ENCODE data around the gene VILL.

- no peak for TF ChIP-seq CTCF (IDR thresholded peaks at IDR 0.05)
- TF ChIP-seq POLR2A (IDR thresholded peaks at IDR 0.05) = no peak
Measured at GRCh38 chr3:37985637-37986320, 4.8 kb upstream of the VILL start.

Measured in adrenal gland (tissue), 5 donors.